ENCODE data around the gene GRPEL1. TPM values are rescaled to one million over a fixed set of nuclear protein-coding genes. Genes with fewer than 3 reads are reported as not detected.

The GRPEL1 gene
- polyA plus RNA-seq, 1 experiment: 21.1 TPM

- POLR2A ChIA-PET: no interaction called here
These were observed 40.0 kb downstream of the GRPEL1 start for GRCh38 chr4:7027913-7028312.

GRCh38 chr4:7027284-7027683 is 40.6 kb downstream of the GRPEL1 start:
- ChIA-PET POLR2A (no interaction called here), CTCF (no interaction called here)
- no peak for TF ChIP-seq CTCF (IDR thresholded peaks at IDR 0.05; ENCODE audit: insufficient read depth, low read depth, low read length)
- no peaks in the 10 kb centered on the region for H3K27me3 ChIP-seq (ENCODE audit: control insufficient read depth, insufficient read depth, low read length)
- no peak overlapping the region for H3K4me3 ChIP-seq (ENCODE audit: low read depth, low read length)
- H3K36me3 ChIP-seq (ENCODE audit: control insufficient read depth, insufficient read depth, low read length): peaks cover 28% of the 10 kb centered on the region
- no peak for DNase-seq (ENCODE audit: low read depth)

More at GRCh38 chr4:7027913-7028312, 40.0 kb downstream of the GRPEL1 start:
- H3K36me3 ChIP-seq (ENCODE audit: control insufficient read depth, insufficient read depth, low read length): peaks cover 30% of the 10 kb centered on the region
- TF ChIP-seq CTCF (IDR thresholded peaks at IDR 0.05; ENCODE audit: insufficient read depth, low read depth, low read length): no peak
- H3K4me3 ChIP-seq (ENCODE audit: low read depth, low read length): no peak overlapping the region
- no peak for DNase-seq (ENCODE audit: low read depth)
- CTCF ChIA-PET: no interaction called here
- no peaks in the 10 kb centered on the region for H3K27me3 ChIP-seq (ENCODE audit: control insufficient read depth, insufficient read depth, low read length)

GRCh38 chr4:7026107-7026506 is 41.8 kb downstream of the GRPEL1 start:
- Histone ChIP-seq H3K4me3 (ENCODE audit: low read depth, low read length) (no peak overlapping the region), H3K36me3 (ENCODE audit: control insufficient read depth, insufficient read depth, low read length) (peaks cover 23% of the 10 kb centered on the region), H3K27me3 (ENCODE audit: control insufficient read depth, insufficient read depth, low read length) (no peaks in the 10 kb centered on the region)
- no peak for TF ChIP-seq CTCF (IDR thresholded peaks at IDR 0.05; ENCODE audit: insufficient read depth, low read depth, low read length)
- no peak for DNase-seq (ENCODE audit: low read depth)
- POLR2A ChIA-PET: no interaction called here
- CTCF ChIA-PET: no interaction called here

GRCh38 chr4:7025040-7025602 is 42.7 kb downstream of the GRPEL1 start:
- ChIA-PET CTCF (interaction anchor here (0.7 kb wide), 1 partner anchor 9 kb away, joined by 3 read pairs; no protein-coding TSS in a partner anchor), POLR2A (no interaction called here)
- no peak for TF ChIP-seq CTCF (IDR thresholded peaks at IDR 0.05; ENCODE audit: insufficient read depth, low read depth, low read length)
- no peak overlapping the region for H3K4me3 ChIP-seq (ENCODE audit: low read depth, low read length)
- H3K36me3 ChIP-seq (ENCODE audit: control insufficient read depth, insufficient read depth, low read length): peaks cover 23% of the 10 kb centered on the region
- no peak for DNase-seq (ENCODE audit: low read depth)
- H3K27me3 ChIP-seq (ENCODE audit: control insufficient read depth, insufficient read depth, low read length): no peaks in the 10 kb centered on the region

- no peak for TF ChIP-seq CTCF (IDR thresholded peaks at IDR 0.05; ENCODE audit: insufficient read depth, low read depth, low read length)
- no peaks in the 10 kb centered on the region for H3K27me3 ChIP-seq (ENCODE audit: control insufficient read depth, insufficient read depth, low read length)
- H3K36me3 ChIP-seq (ENCODE audit: control insufficient read depth, insufficient read depth, low read length): peaks cover 18% of the 10 kb centered on the region
- no peak overlapping the region for H3K4me3 ChIP-seq (ENCODE audit: low read depth, low read length)
- DNase-seq (ENCODE audit: low read depth): no peak
- POLR2A ChIA-PET: no interaction called here
- CTCF ChIA-PET: no interaction called here
These were observed 43.5 kb downstream of the GRPEL1 start for GRCh38 chr4:7024336-7024890.

All from BJ (cell line).